ENCODE measurements around the gene METRN. TPM values are rescaled to one million over a fixed set of nuclear protein-coding genes. Genes with fewer than 3 reads are reported as not detected.

The METRN gene
- total RNA-seq, 1 donor from 2014 or later, result 32.2 TPM

DNA sequence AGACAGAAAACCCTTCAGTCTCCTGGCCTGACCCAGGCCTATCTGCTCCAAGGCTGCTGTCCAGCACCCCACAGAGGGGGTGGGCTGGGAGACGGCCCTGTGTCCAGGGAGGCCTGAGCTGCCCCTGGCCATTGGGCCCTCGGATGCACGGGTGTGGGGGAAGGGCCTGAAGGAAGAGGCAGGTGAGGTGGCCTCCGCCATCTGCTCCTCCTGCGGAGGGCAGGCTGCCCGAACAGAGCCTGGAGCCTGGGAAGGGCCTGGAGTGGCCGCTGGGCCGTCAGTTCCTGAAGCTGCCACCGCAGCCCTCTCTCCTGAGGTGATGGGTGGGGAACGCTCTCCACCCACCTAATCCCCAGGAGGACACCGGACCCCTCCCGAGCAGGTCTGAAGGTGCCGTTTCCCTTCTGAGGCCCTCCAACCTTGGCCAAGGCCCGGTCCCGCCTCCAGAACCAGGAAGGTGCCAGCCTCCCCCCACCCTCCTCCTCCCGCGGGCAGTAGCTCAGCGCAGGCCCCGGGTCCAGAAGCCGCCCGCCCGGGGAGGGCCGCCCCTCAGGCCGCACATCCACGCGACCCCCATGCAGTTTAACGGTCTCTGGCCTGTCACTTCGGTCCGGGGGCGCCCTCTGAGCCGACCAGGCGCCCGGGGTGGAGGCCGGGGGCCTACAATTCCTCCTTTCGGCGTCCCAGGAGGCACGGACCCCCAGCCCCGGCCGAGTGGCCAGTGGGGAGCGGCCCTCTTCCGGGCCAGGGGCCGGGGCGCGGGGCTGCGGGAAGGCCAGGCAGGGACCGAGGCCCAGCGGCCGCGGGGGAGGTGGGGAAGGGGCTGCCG, 10.2 kb upstream of the METRN start:
- intact Hi-C loops (cut with DNase I), result no loop called here
- Histone ChIP-seq H3K4me1 (peaks cover 17% of the 10 kb centered on the region), H3K27ac (no peak overlapping the region), H3K27me3 (peaks cover 37% of the 10 kb centered on the region), H3K9me3 (no peaks in the 10 kb centered on the region), H3K4me3 (no peak overlapping the region), H3K36me3 (no peaks in the 10 kb centered on the region)
- TF ChIP-seq POLR2A (IDR thresholded peaks at IDR 0.05) (no peak), POLR2AphosphoS5 (IDR thresholded peaks at IDR 0.05; ENCODE audit: insufficient read depth in 1 of 2, low read depth in 1 of 2) (no peak)
- TF ChIP-seq, protein P1, sequence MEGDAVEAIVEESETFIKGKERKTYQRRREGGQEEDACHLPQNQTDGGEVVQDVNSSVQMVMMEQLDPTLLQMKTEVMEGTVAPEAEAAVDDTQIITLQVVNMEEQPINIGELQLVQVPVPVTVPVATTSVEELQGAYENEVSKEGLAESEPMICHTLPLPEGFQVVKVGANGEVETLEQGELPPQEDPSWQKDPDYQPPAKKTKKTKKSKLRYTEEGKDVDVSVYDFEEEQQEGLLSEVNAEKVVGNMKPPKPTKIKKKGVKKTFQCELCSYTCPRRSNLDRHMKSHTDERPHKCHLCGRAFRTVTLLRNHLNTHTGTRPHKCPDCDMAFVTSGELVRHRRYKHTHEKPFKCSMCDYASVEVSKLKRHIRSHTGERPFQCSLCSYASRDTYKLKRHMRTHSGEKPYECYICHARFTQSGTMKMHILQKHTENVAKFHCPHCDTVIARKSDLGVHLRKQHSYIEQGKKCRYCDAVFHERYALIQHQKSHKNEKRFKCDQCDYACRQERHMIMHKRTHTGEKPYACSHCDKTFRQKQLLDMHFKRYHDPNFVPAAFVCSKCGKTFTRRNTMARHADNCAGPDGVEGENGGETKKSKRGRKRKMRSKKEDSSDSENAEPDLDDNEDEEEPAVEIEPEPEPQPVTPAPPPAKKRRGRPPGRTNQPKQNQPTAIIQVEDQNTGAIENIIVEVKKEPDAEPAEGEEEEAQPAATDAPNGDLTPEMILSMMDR (IDR thresholded peaks at IDR 0.05), result no peak
- no peak for DNase-seq (ENCODE audit: extremely low spot score in 2 of 2)

DNA sequence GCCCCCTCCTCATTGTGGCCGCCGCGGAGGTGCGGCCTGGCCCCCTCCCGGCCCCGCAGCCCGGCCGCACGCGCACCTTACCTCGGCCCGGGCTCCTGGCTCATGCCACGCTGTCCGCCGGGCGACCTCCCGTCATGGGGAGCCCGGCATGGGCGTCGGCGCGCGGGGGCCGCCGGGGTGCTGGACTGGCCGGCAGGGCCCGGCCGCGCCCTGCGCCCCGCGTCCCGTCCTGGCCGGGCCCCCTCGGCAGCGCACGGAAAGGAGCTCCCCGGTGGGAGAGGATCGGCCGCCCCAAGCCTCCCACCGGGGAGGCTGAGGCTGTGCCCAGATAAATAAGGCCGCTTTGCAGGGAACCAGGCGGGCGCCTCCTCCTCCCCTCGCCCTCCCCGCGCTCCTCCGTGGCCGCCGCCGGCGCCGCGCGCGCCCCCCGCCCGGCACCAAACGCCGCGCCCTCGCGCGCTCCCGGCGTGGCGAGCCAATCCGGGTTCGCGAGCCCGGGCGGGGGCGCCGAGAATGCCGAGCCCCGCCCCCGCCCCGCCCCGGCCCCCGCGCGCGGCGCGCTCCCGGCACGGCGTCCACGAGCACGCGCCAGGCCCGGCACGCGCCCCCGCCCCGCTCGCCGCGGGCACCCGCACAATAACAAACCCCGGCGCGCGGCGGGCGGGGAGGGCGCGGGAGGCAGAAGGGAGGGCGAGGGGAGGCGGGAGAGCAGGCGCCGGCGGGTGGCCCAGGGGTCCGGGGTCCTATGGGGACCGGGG, 9.3 kb upstream of the METRN start, which contains the start of gene FBXL16:
TSS of gene FBXL16 (minus strand) at position 371 of the 758 bp plus-strand sequence. CDS start 8,396 bp downstream, outside the sequence.
- Histone ChIP-seq H3K9me3 (no peaks in the 10 kb centered on the region), H3K4me3 (peak within 1 kb of the TSS in 1 of 2 donors; percentile 19), H3K27ac (no peak within 1 kb of the TSS), H3K36me3 (no peaks in the 10 kb centered on the region), H3K27me3 (peaks cover 37% of the 10 kb centered on the region), H3K4me1 (peaks cover 17% of the 10 kb centered on the region)
- no peak for TF ChIP-seq POLR2A (IDR thresholded peaks at IDR 0.05)
- TF ChIP-seq, protein P1 (IDR thresholded peaks at IDR 0.05), result no peak
- intact Hi-C loops (cut with DNase I), result no loop called here
- no peak for DNase-seq (ENCODE audit: extremely low spot score in 2 of 2)

DNA sequence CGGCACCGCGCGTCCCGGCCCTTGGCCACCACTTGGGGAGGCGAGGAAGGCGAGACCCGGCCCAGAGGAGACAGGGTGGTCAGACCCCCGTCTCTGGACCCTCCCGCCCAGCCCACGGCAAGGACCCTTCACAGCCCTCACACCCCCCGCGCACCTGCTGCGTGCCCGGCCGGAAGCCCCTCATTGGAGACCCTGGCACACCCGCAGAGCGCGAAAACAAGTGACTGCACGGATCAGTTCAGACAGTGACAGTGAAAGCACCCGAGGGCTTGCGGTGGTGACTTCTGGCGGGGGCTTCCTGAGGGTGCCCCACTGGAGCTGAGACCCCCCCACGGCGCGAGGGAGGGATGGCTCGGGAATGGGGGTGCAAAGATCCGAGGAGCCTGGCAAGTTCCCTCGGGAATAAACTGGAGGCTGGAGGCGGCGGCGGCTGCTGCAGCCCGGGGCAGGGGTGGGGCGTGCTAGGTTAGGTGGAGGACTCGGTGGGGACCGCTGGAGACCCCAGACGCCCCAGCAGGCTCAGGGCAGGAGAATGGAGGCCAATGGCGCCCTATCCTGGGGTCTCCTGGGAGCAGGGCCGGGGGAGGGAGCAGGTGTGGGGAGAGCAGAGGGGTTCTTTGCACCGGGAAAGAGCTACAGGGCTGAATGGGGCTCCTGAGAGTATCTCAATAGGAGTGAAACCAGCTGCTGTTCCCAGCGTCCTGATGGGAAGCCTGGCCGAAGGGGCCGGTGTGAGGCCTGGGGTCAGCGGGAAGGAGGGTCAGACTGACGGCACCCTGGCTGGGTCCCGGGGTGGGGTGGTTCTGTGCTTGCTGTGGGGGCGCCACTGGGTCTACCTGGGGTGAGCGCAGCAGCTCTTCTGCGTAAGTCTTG, 8.5 kb upstream of the METRN start:
- Histone ChIP-seq H3K4me3 (peak overlapping the region in 1 of 2 donors; percentile 19), H3K4me1 (peaks cover 11% of the 10 kb centered on the region), H3K9me3 (no peaks in the 10 kb centered on the region), H3K36me3 (no peaks in the 10 kb centered on the region), H3K27me3 (peaks cover 34% of the 10 kb centered on the region), H3K27ac (no peak overlapping the region)
- TF ChIP-seq POLR2A (IDR thresholded peaks at IDR 0.05) (no peak), POLR2AphosphoS5 (IDR thresholded peaks at IDR 0.05; ENCODE audit: insufficient read depth in 1 of 2, low read depth in 1 of 2) (no peak)
- TF ChIP-seq, protein P1 (IDR thresholded peaks at IDR 0.05), result no peak
- intact Hi-C loops (cut with DNase I), result no loop called here
- no peak for DNase-seq (ENCODE audit: extremely low spot score in 2 of 2)

DNA sequence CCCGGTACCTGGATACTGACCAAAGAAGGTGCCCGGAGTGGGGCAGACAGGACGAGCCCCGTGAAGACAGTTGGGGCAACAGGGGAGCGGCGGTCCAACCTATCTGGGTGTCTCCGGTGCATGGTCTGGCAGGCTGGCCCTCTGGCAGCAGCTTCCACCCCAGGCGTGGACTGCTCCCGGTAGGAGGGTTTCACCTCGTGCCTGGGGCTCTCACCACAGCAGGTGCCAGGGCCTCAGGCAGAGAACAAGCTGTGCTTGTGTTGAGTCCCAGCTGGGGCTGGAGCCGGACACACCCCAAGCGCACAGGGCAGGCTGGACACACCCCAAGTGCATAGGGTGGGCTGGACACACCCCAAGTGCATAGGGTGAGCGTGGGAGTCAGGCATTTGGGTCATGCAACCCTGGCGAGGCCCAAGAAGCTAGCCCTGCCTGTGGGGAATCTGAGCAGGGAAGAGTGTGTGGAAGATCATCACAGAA, 7.8 kb upstream of the METRN start:
- no peak overlapping the region for H3K4me3 ChIP-seq
- H3K9me3 ChIP-seq, result no peaks in the 10 kb centered on the region
- H3K4me1 ChIP-seq, result peaks cover 11% of the 10 kb centered on the region
- H3K27ac ChIP-seq, result no peak overlapping the region
- intact Hi-C loops (cut with DNase I), result no loop called here
- no peaks in the 10 kb centered on the region for H3K36me3 ChIP-seq
- DNase-seq (ENCODE audit: extremely low spot score in 2 of 2), result no peak
- H3K27me3 ChIP-seq, result peaks cover 28% of the 10 kb centered on the region
- TF ChIP-seq POLR2A (IDR thresholded peaks at IDR 0.05), result no peak
- TF ChIP-seq, protein P1 (IDR thresholded peaks at IDR 0.05), result no peak
- TF ChIP-seq POLR2AphosphoS5 (IDR thresholded peaks at IDR 0.05; ENCODE audit: insufficient read depth in 1 of 2, low read depth in 1 of 2), result no peak

All from vagina (tissue), 2 donors.